Type B pancreatic cell (in vitro differentiated cells): ENCODE measurements around the gene UPP2. TPM values are rescaled to one million over a fixed set of nuclear protein-coding genes. Genes with fewer than 3 reads are reported as not detected.

Experiments used
- DNase-seq: peaks from one replicate; pipeline ENCODE4 v3.0.0; 2021; ENCODE audit warnings: mixed read lengths; ENCODE audit not compliant: unreplicated experiment; ENCODE audit errors: extremely low spot score
- H3K27ac Mint-ChIP-seq: 2 replicates; pipeline ENCODE4 v1.8.0; 2021; ENCODE audit warnings: mild to moderate bottlenecking, mixed read lengths
- H3K27me3 Mint-ChIP-seq: 2 replicates; pipeline ENCODE4 v1.8.0; 2021; ENCODE audit warnings: mixed read lengths
- H3K36me3 Mint-ChIP-seq: 2 replicates; pipeline ENCODE4 v1.8.0; 2021; ENCODE audit warnings: mixed read lengths
- H3K4me1 Mint-ChIP-seq: one replicate; pipeline ENCODE4 v1.8.0; 2021; ENCODE audit warnings: mixed read lengths; ENCODE audit not compliant: unreplicated experiment
- H3K4me3 Mint-ChIP-seq: 2 replicates; pipeline ENCODE4 v1.8.0; 2021; ENCODE audit warnings: mild to moderate bottlenecking, mixed read lengths
- H3K9me3 Mint-ChIP-seq: 2 replicates; pipeline ENCODE4 v1.8.0; 2021; ENCODE audit warnings: mixed read lengths
- CTCF ChIP-seq: fragments of 200-600 bp; sonication (generic); conservative IDR thresholded peaks from 2 replicates; pipeline ENCODE4 v1.5.0; 2021; ENCODE audit warnings: antibody characterized with exemption, mild to moderate bottlenecking
- total RNA-seq: library from RNA; stranded (reverse); gene quantifications from 2 replicates; pipeline ENCODE4 v1.2.1, GENCODE V29; 2021; ENCODE audit warnings: low replicate concordance

UPP2 gene
- total RNA-seq, 1 donor from 2014 or later = not detected

DNA sequence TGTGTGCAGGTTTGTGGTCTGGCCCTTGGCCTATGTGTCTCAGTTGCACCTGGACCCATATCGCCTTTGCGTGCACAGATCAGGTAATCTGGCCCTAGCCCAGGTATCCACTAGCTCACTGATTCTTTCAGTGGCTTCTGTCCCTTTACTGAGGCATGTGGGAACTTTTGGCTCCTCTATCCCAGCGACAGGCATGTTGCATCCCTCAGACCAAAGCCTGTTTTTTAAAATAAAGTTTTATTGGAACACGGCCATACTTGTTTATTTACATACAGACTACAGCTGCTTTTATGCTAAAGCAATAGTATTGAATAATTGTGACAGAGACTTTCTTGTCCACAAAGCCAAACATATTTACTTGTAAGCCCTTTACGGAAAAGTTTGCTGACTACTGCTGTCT is 39.9 kb upstream of the UPP2 start:
- Mint-ChIP-seq H3K4me3 (no peak overlapping the region), H3K27ac (no peak overlapping the region), H3K27me3 (no peaks in the 10 kb centered on the region), H3K4me1 (peaks cover 13% of the 10 kb centered on the region), H3K9me3 (no peaks in the 10 kb centered on the region), H3K36me3 (no peaks in the 10 kb centered on the region)
- no peak for DNase-seq
- TF ChIP-seq CTCF = no peak

DNA sequence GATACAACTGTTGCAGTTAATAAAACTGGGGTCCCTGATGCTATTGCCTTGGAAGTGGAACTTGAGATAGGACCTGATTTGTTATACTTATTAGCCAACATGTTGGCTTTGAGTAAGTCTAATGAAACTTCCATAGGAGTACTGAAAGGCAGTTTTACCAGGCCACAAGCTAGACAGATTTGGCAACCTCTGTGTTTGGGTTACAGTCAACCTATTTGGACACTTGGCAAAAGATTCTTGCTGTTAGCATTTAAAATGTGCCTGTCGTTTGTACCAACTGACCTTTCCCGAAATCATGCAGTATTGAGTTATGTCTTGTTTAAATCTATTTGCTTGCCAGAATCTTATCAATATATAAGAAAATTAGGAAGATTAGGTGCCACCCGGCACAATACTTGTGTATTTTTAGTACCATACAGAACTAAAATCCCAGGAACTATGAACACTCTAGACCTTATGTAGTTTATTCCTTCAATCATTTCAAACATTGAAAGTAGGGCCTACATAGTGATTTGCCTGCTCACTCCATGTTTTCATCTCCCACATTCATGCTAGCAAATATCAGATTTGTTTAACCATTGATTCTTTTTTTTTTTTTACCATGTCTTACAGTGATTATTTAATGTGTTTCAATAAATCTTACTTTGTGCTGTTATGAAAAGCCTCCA is 35.5 kb upstream of the UPP2 start:
- no peaks in the 10 kb centered on the region for H3K27me3 Mint-ChIP-seq
- peaks cover 4% of the 10 kb centered on the region for H3K4me1 Mint-ChIP-seq
- H3K4me3 Mint-ChIP-seq = no peak overlapping the region
- H3K36me3 Mint-ChIP-seq = no peaks in the 10 kb centered on the region
- no peak for DNase-seq
- H3K9me3 Mint-ChIP-seq = no peaks in the 10 kb centered on the region
- H3K27ac Mint-ChIP-seq = no peak overlapping the region
- no peak for TF ChIP-seq CTCF

DNA sequence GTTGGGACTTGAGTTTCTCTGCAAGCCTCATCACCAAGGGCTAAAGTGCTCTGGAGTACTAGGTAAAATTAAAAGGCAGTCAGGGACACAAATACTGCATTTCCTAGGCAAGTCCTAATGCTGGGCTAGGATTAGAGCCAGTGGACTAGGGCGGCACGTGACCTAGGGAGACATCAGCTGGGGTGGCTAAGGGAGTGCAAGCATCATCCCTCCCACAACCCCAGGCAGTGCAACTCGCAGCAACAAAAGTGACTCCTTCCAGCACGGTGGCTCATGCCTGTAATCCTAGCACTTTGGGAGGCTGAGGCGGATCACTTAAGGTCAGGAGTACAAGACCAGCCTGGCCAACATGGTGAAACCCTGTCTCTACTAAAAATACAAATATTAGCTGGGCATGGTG is 30.7 kb upstream of the UPP2 start:
- no peak for DNase-seq
- Mint-ChIP-seq H3K36me3 (no peaks in the 10 kb centered on the region), H3K9me3 (no peaks in the 10 kb centered on the region), H3K27me3 (no peaks in the 10 kb centered on the region), H3K27ac (no peak overlapping the region), H3K4me1 (no peaks in the 10 kb centered on the region), H3K4me3 (no peak overlapping the region)
- no peak for TF ChIP-seq CTCF

GRCh38 chr2:158072361-158072760 is 29.3 kb upstream of the UPP2 start:
- no peaks in the 10 kb centered on the region for H3K36me3 Mint-ChIP-seq
- no peak overlapping the region for H3K4me3 Mint-ChIP-seq
- DNase-seq = no peak
- H3K27me3 Mint-ChIP-seq = no peaks in the 10 kb centered on the region
- H3K4me1 Mint-ChIP-seq = no peaks in the 10 kb centered on the region
- peaks cover 2% of the 10 kb centered on the region for H3K9me3 Mint-ChIP-seq
- no peak for TF ChIP-seq CTCF
- no peak overlapping the region for H3K27ac Mint-ChIP-seq

DNA sequence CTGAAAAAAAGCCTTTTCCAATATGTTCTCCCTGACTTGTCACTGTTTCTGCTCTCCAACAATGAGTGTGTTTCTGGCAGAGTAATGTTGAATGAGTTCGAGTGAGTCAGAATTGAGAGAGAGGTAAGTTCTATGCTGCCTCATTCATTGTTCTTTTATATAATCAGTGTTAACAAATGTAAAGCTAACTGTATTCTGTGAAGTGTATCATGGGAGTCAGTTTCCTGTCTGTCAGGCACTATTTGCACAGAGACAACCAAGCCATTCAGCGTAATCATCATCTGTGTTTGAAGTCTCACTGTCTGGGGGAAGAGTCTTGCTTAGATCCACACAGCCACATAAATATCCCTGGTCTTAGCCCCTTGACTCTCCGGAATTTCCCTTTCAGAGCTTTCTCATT is 22.0 kb upstream of the UPP2 start:
- Mint-ChIP-seq H3K4me1 (no peaks in the 10 kb centered on the region), H3K36me3 (no peaks in the 10 kb centered on the region), H3K4me3 (no peak overlapping the region), H3K27ac (no peak overlapping the region), H3K9me3 (peaks cover 15% of the 10 kb centered on the region), H3K27me3 (no peaks in the 10 kb centered on the region)
- no peak for DNase-seq
- TF ChIP-seq CTCF = no peak

GRCh38 chr2:158088093-158088492 is 13.6 kb upstream of the UPP2 start:
- Mint-ChIP-seq H3K9me3 (peaks cover 11% of the 10 kb centered on the region), H3K27ac (no peak overlapping the region), H3K36me3 (no peaks in the 10 kb centered on the region), H3K4me3 (no peak overlapping the region), H3K4me1 (no peaks in the 10 kb centered on the region), H3K27me3 (no peaks in the 10 kb centered on the region)
- DNase-seq = no peak
- no peak for TF ChIP-seq CTCF
